GM21528 (cell line): ENCODE results near the gene CACNA1B.
"Not testable (repeated sequence)": the region's sequence is repeated elsewhere in the genome, so short reads cannot be mapped to it uniquely, and the experiment has no call there.

Experiments used
- ATAC-seq: cut with Tn5 transposase; IDR thresholded peaks from one replicate; pipeline ENCODE4 v1.9.1; 2021; ENCODE audit warnings: mild to moderate bottlenecking, moderate library complexity; ENCODE audit not compliant: unreplicated experiment, low FRiP score

CACNA1B gene

DNA sequence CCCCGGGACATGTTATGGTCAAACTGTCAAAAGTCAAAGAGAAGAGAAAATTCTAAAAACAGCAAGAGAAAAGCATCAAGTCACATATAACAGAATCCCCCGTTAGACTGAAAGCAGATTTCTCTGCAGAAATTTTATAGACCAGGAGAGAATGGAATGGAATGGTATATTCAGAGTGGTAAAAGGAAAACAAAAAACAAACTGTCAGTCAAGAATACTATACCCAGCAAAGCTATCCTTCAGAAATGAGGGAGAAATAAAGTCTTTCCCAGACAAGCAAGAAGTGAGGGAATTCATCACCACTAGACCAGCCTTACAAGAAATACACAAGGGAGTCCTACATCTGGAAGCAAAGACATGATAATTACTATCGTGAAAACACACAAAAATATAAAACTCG lies 208.0 kb downstream of the CACNA1B start:
- ATAC-seq: no peak

DNA sequence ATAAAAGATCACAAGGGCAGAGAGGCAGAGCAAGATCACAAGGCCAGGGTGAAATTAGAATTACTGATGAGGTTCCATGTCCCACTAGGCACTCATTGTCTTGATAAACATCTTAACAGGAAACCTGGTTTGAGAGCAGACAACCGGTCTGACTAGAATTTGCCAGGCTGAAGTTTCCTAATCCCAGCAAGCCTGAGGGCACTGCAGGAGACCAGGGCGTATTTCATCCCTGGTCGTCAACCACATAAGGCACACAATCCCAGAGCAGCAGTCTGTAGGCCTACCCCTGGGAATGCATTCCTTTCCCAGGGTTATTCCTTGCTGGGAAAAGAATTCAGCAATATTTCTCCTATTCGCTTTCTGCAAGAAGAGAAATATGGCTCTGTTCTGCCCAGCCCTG lies 214.5 kb downstream of the CACNA1B start:
- ATAC-seq: not testable (repeated sequence)

DNA sequence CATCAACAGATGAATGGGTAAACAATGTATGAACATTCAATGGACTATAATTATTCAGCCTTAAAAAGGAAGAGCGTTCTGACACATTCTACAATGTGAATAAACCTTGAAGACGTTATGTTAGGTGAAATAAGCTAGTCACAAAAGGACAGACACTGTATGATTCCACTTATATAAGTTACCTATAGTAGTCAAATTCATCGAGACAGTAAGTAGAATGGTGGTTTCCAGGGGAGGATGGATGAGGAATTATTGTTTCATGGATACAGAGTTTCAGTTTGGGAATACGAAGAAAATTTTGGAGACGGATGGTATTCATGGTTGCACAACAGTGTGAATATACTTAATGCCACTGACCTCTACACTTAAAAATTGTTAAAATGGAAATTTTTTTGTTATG lies 216.4 kb downstream of the CACNA1B start:
- no peak for ATAC-seq

DNA sequence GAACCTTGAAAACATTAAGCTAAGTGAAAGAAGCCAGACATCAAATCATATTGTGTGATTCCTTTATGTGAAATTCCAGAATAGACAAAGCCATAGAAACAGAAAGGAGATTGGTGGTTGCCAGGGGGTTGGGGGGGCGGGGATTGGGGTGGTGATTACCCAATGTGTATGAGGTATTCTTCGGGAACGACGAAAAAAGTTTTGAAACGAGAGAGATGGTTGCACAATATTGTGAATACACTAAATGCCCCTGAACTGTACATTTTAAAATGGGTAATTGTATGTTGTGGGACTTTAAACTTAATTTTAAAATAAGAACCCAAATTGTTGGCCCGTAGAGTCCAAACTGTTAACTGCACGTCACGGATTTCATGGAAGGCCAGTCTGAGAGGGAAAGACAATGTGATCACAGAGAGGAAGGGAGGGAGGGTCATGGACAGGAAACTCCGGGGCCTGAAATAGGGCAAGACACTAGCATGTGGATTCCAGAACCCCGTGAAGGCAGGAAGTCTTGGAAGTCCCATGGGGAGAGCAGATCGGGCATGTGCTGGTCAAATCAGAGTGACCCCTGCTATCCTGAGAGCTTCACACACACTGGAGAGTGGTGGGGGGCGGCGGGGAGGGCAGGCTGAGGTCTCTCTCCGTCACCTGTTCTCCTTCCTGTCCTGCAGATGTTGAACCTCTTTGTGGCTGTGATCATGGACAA lies 218.4 kb downstream of the CACNA1B start:
- no peak for ATAC-seq

DNA sequence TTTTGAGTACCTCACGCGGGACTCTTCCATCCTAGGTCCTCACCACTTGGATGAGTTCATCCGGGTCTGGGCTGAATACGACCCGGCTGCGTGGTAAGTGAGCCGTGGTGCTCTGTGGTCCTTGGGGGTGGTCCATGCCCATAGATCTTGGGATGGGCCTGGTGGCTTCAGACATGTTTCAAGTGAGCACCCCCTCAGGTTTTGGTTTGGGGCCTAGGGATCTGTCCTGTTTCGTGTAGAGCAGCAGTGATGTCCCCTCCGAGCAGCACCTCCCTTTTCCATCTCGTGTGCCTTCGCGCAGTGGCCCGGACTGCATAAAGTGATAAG lies 218.9 kb downstream of the CACNA1B start:
- no peak for ATAC-seq

DNA sequence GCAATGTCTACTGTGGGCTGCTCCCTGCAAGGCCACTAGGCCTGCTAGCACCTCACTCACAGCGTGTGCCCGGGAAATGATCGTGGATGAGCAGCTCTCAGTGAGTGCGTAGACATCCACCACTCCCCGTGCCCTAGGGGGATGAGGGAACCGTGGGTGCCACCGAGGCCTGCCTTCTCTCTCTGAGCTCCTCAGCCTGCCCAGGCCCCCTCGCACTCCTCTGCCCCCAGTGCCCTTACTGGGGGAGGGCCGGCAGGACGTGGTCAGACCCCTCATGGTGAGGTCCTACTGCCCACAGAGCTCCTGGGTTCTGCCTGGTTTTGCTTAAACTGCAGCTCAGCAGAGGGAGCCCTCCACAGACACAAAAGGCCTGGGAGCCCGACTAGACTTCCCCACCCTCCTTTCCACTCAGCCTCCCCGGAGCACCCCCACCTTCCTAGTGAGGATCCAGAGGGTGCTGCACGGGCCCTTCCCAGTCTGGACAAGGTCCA lies 220.0 kb downstream of the CACNA1B start:
- ATAC-seq: no peak

DNA sequence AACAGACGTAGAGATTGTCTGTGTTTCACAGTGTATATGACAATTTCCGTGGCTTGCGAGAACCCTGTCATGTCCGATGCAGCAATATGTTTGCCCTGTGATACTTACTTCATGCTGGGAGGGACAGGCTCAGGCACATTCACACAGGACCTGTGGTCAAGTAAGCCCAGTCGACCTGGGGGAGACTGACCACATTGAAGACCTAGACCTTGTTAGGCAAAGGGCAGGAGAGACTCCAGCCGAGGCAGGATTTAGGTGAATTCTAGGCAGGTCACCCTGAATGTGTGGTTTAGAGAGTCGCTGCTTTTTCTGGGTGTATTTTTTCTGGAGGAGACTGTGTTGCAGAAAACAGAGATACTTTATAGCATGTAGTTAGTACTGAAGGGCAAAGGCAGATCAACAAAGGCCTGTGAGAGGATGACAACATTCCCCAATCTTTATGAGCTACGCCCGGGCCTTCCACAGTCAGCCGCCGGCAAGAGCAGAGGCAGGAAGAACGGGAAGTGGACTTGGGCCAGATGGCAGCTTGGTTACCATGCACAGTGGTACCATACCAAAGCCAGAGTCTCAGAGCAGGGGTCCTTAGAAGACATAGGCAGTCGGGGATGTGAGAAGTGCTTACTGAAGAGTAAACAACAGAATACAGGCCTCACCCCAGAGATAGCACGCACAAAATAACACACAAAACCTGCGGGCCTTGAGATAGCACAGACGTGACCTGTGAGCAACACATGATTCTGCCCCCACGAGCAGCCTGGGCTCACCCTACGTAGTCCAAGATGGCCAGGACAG lies 220.7 kb downstream of the CACNA1B start:
- ATAC-seq: no peak

DNA sequence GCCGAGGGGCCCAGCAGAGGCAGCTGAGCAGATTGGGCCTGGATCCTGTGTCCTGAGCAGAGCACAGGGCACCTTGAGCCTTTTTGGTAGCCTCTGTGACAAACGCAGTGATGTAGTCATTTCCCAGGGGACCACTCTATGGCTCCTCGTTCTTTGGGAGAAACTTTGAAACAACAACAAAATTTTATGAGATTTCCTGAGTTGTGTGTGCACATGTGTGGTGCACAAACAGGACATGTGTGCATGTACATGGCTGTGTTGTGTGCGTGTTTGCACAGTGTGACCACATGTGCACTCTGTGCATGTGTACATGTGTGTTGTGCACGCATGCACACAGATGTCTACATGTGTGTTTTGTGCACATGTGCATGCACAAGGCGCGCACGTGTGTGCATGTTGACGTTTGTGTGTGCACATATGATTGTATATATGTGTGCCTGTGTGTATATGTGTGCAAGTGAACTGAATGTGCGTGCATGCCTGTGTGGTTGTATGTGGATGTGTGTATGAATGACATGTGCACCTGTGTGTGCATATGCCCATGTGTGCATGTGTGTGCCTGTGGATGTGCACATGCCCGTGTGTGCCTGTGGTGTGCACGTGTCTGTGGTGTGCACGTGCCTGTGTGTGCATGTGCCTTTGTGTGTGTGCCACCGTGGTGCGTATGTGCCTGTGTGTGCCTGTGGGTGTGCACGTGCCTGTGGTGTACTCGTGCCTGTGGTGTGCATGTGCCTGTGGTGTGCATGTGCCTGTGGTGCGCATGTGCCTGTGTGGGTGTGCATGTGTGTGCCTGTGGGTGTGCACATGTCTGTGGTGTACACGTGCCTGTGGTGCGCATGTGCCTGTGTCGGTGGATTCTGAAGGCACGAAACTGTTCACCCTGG lies 221.6 kb downstream of the CACNA1B start:
- no peak for ATAC-seq

DNA sequence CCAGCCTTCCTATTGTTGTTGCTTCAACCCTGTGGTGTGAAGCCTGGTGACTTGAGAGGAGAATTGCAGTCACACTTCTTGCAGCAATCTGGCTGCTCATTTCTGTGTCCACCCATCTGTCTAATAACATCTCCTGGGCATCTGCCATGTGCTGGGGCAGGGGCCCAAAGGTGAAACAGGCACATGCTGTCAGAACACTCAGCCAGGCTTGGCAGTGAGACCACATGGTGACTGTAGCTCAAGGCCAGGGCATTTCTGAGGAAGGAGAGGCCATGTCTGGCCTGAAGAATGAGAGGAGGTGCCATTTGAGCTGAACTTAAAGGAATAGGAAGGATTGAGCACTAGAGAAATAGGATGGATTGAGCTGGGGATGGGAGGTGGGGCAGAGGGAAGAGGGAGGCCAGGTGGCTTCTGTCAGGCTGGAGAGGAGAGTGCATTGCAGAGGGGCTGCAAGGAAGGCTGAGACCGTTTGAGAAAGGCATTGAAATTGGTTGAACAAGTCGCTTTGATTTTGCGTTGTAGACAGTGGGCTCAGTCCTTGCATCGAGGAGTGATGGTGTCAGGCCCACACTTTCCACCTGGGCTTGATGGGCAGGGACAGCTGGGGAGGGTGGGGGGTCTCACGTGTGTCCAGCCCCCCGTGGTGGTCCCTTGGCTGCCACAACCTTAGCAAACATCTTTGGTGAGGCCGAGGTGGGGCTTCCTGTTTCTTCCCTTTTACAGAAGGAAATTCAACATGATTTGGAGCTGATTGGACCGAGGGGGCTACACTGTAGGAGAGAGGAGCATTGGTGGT lies 222.4 kb downstream of the CACNA1B start:
- ATAC-seq: no peak

DNA sequence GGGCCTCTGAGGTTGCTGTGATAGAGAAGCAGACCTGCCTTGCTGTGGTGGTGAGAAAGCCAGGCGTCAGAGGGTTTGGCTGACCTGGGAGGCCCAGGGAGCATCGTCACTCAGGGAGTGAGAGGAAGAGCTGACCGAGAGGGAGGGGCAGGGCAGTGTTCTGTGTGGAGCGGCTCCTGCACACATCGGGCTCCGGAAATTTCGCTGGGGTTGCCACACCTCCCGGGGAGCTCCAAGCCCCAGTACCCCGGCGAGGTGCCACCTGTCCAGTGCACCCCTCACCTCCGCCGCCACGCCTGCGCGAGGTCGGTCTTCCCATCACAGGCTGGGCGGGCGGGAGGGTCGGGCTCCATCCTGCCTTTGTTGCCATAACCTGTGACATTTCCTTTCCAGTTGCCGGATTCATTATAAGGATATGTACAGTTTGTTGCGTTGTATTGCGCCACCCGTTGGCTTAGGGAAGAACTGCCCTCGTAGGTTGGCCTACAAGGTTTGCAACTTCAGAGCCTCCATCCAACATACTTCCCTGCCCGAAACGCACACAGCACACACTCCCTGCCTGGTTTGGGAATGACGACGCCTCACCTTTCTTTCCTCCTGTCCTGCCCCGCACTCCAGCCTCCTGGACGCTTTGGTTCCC lies 223.2 kb downstream of the CACNA1B start:
- ATAC-seq: no peak

DNA sequence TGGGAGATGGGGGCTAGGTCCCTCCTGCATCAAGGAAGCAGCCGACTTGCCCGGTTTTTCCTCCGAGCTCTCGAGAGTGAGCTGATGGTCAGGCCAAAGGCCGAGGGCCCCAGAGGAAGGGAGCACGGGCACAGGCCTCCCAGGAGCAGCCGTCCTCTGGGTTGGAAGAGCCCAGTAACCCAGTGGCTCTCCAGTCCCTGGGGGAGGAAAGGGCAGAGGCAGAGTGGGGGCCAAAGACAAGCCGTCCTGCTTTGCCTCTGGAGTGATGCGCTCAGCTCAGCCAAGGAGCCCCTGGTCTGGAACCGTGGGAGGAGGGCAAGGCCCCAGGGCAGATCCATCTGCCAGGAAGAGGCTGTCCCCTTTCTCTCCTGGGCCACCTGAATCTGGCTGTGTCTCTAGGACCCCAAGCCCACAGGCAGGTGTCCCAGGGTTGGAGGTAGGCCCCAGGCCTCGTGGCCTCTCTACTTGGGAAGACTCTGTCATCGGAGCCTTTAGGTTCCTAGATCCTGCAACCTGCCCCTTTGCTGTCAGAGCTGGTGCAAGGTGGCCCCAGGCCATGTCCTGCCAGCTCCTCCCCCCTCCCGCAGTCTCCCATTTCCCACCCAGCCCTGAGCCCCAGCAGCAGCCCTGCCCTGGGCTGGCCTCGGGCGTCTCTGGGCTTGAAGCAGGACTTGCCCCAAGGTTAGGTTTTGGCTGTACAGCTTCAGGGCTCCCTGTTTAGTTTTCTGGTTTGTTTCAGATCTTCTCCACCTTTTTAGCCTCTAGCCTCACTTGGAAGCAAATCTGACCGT lies 224.1 kb downstream of the CACNA1B start:
- no peak for ATAC-seq

DNA sequence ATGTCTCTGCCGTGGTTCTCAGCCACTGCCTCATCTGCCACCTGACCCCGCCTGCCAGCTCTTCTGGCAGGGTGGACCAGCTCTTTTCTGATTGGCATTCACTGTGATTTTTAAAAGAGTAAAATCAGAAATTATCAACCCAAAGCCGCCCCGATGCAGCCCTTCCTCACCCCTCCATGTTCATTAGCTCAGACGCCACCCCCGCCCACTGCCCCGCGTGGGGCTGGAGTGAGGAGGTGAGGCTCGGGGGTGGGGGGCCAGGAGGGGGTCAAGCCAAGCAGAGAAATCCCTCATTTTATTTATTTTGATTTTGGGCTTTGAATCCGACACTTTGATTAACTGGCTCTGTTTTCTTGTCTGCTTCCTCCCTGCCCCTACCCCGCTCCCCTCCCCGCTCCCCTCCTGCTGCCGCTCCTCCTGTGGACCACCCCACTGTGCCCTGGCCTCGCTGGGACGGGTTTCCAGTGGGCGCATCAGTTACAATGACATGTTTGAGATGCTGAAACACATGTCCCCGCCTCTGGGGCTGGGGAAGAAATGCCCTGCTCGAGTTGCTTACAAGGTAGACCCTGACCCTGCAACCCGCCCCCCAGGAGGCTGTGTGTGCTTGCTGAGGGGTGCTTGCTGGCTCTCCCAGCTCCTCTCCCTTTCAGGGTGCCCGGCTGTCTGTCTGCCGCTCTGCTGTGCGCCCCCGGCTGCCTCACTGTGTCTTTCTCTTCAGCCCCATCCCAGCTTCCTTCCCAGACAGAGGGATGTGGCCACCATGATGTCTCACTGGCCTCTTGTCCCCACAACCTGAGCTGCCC lies 224.9 kb downstream of the CACNA1B start:
- no peak for ATAC-seq

DNA sequence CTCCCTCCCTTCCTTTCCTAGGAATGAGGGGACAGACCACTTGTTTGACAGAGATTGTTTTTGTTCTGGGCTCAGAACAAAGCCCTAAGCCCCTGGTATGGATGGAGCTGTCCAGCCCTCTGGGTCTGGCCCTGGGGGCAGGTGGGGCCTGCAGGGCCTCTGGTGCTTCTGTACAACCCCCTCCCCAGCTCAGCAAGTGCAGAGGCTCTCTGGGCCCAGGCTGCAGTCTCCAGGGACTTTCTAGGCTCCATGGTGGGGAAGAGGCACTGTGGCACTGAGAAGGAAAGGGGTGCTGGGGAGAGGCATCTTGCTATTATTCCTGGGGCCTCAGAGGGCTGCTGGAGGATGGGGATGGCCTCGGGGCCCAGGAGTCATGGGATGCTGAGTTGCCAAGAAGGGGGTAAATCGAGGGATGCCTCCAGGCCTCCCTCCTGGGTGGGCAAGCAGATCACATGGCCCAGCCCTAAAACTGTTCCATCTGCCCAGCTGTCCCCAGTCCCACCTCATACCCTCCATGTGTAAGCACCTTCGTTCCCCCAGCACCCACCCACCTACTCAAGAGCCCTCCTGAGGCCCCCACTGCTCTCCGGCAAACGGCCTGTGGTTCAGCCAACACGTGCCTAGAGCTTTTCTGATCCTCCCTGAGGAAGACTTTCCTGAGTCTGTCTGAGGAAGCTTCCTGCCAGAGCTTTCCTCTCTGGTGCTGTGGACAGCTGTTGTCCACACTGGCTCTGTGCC lies 225.7 kb downstream of the CACNA1B start:
- no peak for ATAC-seq

DNA sequence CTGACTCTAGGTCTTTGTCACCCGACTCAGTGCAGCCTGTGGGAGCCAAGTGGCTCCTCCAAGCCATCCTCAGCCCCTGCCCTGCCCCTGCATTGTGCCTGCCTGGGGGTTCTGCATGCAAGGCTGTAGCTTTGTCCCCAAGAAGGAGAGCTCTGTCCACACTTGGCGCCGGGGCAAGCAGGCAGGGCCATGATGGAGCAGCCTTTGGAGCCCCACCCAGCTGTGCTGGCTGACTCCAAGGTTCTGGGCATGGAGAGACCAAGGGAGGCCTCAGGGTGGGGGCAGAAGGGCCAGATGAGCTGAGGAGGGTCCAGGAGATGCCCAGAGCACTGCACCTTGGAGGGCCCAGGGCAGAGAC lies 226.2 kb downstream of the CACNA1B start:
- ATAC-seq: no peak

DNA sequence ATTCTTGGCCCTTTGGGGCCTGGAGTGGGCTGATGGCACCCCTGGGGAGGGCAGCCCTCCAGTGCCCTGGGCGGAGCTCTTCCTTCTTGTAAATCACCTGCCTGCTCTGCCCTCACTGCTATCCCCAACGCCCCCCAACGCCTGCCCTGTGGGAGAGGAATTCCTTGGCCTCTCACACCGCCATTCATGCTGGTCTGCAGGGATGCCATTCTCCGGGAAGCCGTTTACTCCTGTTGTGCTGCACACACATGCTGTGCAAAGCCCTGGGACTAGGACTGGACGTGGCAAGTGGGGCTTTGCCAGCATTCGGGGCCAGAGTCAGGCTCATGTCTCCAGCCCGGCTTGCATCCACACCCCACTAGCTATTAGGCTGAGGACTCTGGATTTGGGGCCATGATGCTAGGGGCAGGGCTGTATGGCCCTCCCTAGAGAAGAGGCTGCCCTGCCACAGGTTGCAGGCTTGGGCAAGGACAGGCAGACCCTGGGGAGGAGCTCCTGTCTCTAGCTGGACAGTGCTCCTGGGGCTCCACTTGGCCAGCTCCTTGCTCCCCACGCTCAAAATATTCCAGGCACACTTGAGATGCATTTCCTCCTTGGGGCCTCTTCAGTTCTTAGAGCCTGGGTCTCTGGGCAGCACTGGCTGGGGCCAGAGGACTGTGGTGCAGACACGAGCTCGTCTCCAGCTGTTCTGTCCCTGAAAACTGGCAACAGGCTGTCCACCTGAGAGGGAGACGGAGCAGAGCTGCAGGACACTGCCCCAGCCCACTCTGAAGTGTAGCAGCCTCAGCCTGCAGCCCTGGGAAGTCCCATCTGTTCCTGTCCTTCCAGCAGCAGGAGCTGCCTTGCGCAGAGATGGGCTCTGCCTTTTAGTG lies 226.9 kb downstream of the CACNA1B start:
- no peak for ATAC-seq

DNA sequence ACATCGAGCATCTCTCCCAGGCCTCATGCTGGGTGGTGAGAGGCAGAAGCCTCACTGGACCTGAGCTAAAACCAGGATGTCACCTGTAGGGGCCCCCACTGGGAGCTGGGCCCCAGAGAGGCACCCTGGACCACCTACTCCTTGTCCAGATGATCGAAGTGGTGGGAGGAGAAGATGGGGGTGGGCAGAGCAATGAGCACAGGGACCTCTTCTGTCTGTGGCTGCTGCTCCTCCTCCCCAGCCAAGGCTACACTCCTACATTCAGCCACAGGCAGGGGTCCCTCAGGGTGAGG lies 227.5 kb downstream of the CACNA1B start:
- no peak for ATAC-seq
